Measurements from ENCODE around the gene BRWD1.

Gene BRWD1

GRCh38 chr21:39326607-39327307 is 13.3 kb upstream of the BRWD1 start:
- DNase-seq, result no peak

- no peak for DNase-seq
Measured at GRCh38 chr21:39325458-39325857, 12.0 kb upstream of the BRWD1 start.

- DNase-seq, result no peak
Measured at GRCh38 chr21:39321424-39321823, 8.0 kb upstream of the BRWD1 start.

GRCh38 chr21:39319814-39320332 is 6.4 kb upstream of the BRWD1 start:
- no peak for DNase-seq

- no peak for DNase-seq
Measured at GRCh38 chr21:39319251-39319756, 5.9 kb upstream of the BRWD1 start.

- no peak for DNase-seq
Measured at GRCh38 chr21:39318091-39318959, 4.9 kb upstream of the BRWD1 start.

GRCh38 chr21:39317134-39318090 is 4.0 kb upstream of the BRWD1 start:
- no peak for DNase-seq

GRCh38 chr21:39316729-39317128 is 3.3 kb upstream of the BRWD1 start:
- DNase-seq, result no peak

- DNase-seq, result no peak
Measured at GRCh38 chr21:39315603-39316445, 2.4 kb upstream of the BRWD1 start.

- DNase-seq, result no peak
Measured at GRCh38 chr21:39314143-39315027, 953 bp upstream of the BRWD1 start.

GRCh38 chr21:39313042-39313570 is 326 bp downstream of the BRWD1 start:
- no peak for DNase-seq

GRCh38 chr21:39312112-39313041 is 1.1 kb downstream of the BRWD1 start:
- peak; percentile 26 for DNase-seq

GRCh38 chr21:39311164-39311563 is 2.3 kb downstream of the BRWD1 start:
- no peak for DNase-seq

- no peak for DNase-seq
Measured at GRCh38 chr21:39307466-39307865, 6.0 kb downstream of the BRWD1 start.

- no peak for DNase-seq
Measured at GRCh38 chr21:39300587-39300986, 12.8 kb downstream of the BRWD1 start.

- no peak for DNase-seq
Measured at GRCh38 chr21:39296891-39297290, 16.5 kb downstream of the BRWD1 start.

GRCh38 chr21:39288987-39289386 is 24.4 kb downstream of the BRWD1 start:
- DNase-seq, result no peak

- no peak for DNase-seq
Measured at GRCh38 chr21:39282911-39283310, 30.5 kb downstream of the BRWD1 start.

- DNase-seq, result no peak
Measured at GRCh38 chr21:39281853-39282252, 31.6 kb downstream of the BRWD1 start.

Measured in cortex of kidney (tissue), 1 donor.